COLO668 (cell line): ENCODE results near the gene KRT3.

Experiments
- DNase-seq: peaks from one replicate; lab custom pipeline; 2025; ENCODE audit not compliant: unreplicated experiment; lab: John Stamatoyannopoulos, UW

Gene KRT3

GRCh38 chr12:52741375-52742195 is 54.3 kb downstream of the KRT3 start:
- no peak for DNase-seq

- no peak for DNase-seq
Measured at GRCh38 chr12:52740584-52740983, 55.3 kb downstream of the KRT3 start.

- DNase-seq = no peak
Measured at GRCh38 chr12:52739963-52740362, 56.0 kb downstream of the KRT3 start.
